Endothelial cell of umbilical vein (primary cell): ENCODE data around the gene BRS3.

Experiments used
- FOS ChIP-seq: IDR thresholded peaks from 2 replicates; pipeline ENCODE4 v1.6.1; 2011; ENCODE audit warnings: mild to moderate bottlenecking, low read length, moderate library complexity, borderline replicate concordance; ENCODE audit not compliant: insufficient read depth
- POLR2A ChIP-seq: IDR thresholded peaks from 2 replicates; pipeline ENCODE4 v1.6.1; 2012; ENCODE audit warnings: low read depth, mild to moderate bottlenecking, control low read depth, low read length
- TF ChIP-seq, protein P1 (sequence below), 2 donors: IDR thresholded peaks; 1 replicate in 1 of 2; 2 replicates in 1 of 2; pipeline ENCODE4 v1.5.1; 2011; ENCODE audit warnings: low read length in 2 of 2, mild to moderate bottlenecking in 2 of 2, moderate library complexity in 2 of 2, control low read depth in 1 of 2, inconsistent platforms in 1 of 2, low read depth in 1 of 2; ENCODE audit not compliant: insufficient read depth in 1 of 2; ENCODE audit errors: extremely low read depth in 1 of 2

GRCh38 chrX:136438192-136438591 lies 49.6 kb upstream of the BRS3 start:
- TF ChIP-seq, protein P1, sequence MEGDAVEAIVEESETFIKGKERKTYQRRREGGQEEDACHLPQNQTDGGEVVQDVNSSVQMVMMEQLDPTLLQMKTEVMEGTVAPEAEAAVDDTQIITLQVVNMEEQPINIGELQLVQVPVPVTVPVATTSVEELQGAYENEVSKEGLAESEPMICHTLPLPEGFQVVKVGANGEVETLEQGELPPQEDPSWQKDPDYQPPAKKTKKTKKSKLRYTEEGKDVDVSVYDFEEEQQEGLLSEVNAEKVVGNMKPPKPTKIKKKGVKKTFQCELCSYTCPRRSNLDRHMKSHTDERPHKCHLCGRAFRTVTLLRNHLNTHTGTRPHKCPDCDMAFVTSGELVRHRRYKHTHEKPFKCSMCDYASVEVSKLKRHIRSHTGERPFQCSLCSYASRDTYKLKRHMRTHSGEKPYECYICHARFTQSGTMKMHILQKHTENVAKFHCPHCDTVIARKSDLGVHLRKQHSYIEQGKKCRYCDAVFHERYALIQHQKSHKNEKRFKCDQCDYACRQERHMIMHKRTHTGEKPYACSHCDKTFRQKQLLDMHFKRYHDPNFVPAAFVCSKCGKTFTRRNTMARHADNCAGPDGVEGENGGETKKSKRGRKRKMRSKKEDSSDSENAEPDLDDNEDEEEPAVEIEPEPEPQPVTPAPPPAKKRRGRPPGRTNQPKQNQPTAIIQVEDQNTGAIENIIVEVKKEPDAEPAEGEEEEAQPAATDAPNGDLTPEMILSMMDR (IDR thresholded peaks at IDR 0.05; ENCODE audit: extremely low read depth in 1 of 2, insufficient read depth in 1 of 2, low read depth in 1 of 2, low read length in 2 of 2): no peak
- TF ChIP-seq FOS: no peak
- TF ChIP-seq POLR2A: no peak
